ENCODE results near the gene CDX1.

CDX1 gene

DNA sequence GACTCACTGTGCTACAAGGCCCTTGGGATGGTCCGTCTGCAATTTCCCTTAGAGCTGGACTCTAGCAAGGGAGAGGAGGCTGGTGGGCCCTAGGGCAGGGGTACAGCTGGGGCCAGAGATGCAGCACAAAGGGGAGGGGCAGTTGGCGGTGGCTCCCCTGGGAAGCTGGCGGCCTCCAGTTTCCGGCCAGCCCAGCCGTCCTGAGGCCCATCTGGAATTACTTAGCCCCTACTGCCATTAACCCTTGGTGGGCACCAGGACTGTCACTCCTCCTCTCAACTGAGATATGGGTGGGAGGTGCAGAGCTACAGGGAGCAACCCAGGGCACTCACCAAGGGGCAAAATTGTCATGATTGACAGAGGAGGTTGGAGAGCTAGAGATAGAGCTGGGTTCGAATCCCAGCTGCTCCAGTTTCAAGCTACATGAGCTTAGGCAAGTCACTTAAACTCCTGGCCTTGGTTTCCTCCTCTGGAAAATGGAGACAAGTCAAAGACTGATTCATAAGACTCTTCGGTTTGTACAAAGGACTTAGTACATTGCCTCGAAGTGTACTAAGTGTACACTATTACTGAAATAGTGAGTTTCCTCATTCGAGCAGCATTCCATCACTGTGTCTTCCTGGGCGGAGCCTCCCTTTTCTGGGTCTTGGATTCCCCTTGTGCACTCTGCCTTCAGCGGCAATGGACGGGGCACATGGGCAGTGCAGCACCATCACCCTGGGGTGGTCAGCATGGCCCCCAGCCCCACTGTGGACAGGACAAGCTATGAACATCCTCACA, 8.2 kb upstream of the CDX1 start:
- H4K91ac ChIP-seq (ENCODE audit: low read depth, low read length, poor library complexity) = no peak overlapping the region
- H2BK15ac ChIP-seq (ENCODE audit: low read length) = peak overlapping the region; percentile 41
- peak overlapping the region; percentile 91 for H2BK12ac ChIP-seq (ENCODE audit: low read length)
- no peaks in the 10 kb centered on the region for H3K9me3 ChIP-seq (replicated peaks in 1 of 2; ENCODE audit: control insufficient read depth in 2 of 2, insufficient read depth in 1 of 2, low read depth in 1 of 2, low read length in 2 of 2)
- peak overlapping the region; percentile 33 for H3K18ac ChIP-seq (ENCODE audit: low read length)
- H2BK120ac ChIP-seq (ENCODE audit: low read depth, low read length) = no peak overlapping the region
- no peak overlapping the region for H3K23ac ChIP-seq (ENCODE audit: low read depth, low read length, poor library complexity)
- no peak overlapping the region for H4K8ac ChIP-seq (ENCODE audit: low read depth, low read length)
- H3K27ac ChIP-seq (replicated peaks; ENCODE audit: low read length) = no peak overlapping the region
- DNase-seq (ENCODE audit: low spot score) = no peak
- WGBS, 2 donors (ENCODE audit: extremely low coverage in 2 of 2, insufficient read length in 2 of 2, insufficient replicate concordance in 1 of 2) = no CpG with 5 or more reads among the region's 12 CpGs
- H2BK5ac ChIP-seq (ENCODE audit: low read length) = peak overlapping the region; percentile 35
- no peaks in the 10 kb centered on the region for H3K36me3 ChIP-seq (replicated peaks in 1 of 2; ENCODE audit: control insufficient read depth in 2 of 2, insufficient read depth in 2 of 2, low read length in 2 of 2)
- no peaks in the 10 kb centered on the region for H3K27me3 ChIP-seq (ENCODE audit: control insufficient read depth in 3 of 3, insufficient read depth in 3 of 3, low read depth in 1 of 3, low read length in 3 of 3)
- H3K79me1 ChIP-seq (ENCODE audit: low read depth, low read length) = no peaks in the 10 kb centered on the region
- peaks cover 26 to 31% of the 10 kb centered on the region in 2 donors for H3K4me1 ChIP-seq (ENCODE audit: control insufficient read depth in 2 of 2, insufficient read depth in 1 of 2, low read depth in 1 of 2, low read length in 2 of 2)
- H2AK5ac ChIP-seq (ENCODE audit: low read depth, low read length) = peak overlapping the region; percentile 82
- no peak overlapping the region for H3K4me3 ChIP-seq (ENCODE audit: low read length in 2 of 2)
- H3K4me2 ChIP-seq (ENCODE audit: insufficient read depth, low read length, poor library complexity, severe bottlenecking) = no peak overlapping the region
- no peak overlapping the region for H3K4ac ChIP-seq (ENCODE audit: low read length)
- H2AFZ ChIP-seq (ENCODE audit: low read length) = peak overlapping the region; percentile 30
- no peak overlapping the region for H3K14ac ChIP-seq (ENCODE audit: low read length)
- H3K9ac ChIP-seq (ENCODE audit: low read depth, low read length, poor library complexity) = no peak overlapping the region

- WGBS, 2 donors (ENCODE audit: extremely low coverage in 2 of 2, insufficient read length in 2 of 2, insufficient replicate concordance in 1 of 2) = no CpG with 5 or more reads among the region's 6 CpGs
- H3K27me3 ChIP-seq (ENCODE audit: control insufficient read depth in 3 of 3, insufficient read depth in 3 of 3, low read depth in 1 of 3, low read length in 3 of 3) = no peaks in the 10 kb centered on the region
- peak overlapping the region; percentile 82 for H2AK5ac ChIP-seq (ENCODE audit: low read depth, low read length)
- no peak for DNase-seq (ENCODE audit: low spot score)
- no peak overlapping the region for H4K91ac ChIP-seq (ENCODE audit: low read depth, low read length, poor library complexity)
- no peak overlapping the region for H3K4ac ChIP-seq (ENCODE audit: low read length)
- H2BK12ac ChIP-seq (ENCODE audit: low read length) = peak overlapping the region; percentile 91
- H3K9me3 ChIP-seq (replicated peaks in 1 of 2; ENCODE audit: control insufficient read depth in 2 of 2, insufficient read depth in 1 of 2, low read depth in 1 of 2, low read length in 2 of 2) = no peaks in the 10 kb centered on the region
- peak overlapping the region; percentile 20 for H3K18ac ChIP-seq (ENCODE audit: low read length)
- no peak overlapping the region for H3K27ac ChIP-seq (replicated peaks; ENCODE audit: low read length)
- H3K79me1 ChIP-seq (ENCODE audit: low read depth, low read length) = no peaks in the 10 kb centered on the region
- no peak overlapping the region for H3K23ac ChIP-seq (ENCODE audit: low read depth, low read length, poor library complexity)
- H2BK15ac ChIP-seq (ENCODE audit: low read length) = peak overlapping the region; percentile 41
- no peak overlapping the region for H3K4me3 ChIP-seq (ENCODE audit: low read length in 2 of 2)
- no peak overlapping the region for H2BK5ac ChIP-seq (ENCODE audit: low read length)
- no peak overlapping the region for H4K8ac ChIP-seq (ENCODE audit: low read depth, low read length)
- no peaks in the 10 kb centered on the region for H3K36me3 ChIP-seq (replicated peaks in 1 of 2; ENCODE audit: control insufficient read depth in 2 of 2, insufficient read depth in 2 of 2, low read length in 2 of 2)
- no peak overlapping the region for H2AFZ ChIP-seq (ENCODE audit: low read length)
- no peak overlapping the region for H2BK120ac ChIP-seq (ENCODE audit: low read depth, low read length)
- no peak overlapping the region for H3K14ac ChIP-seq (ENCODE audit: low read length)
- H3K4me1 ChIP-seq (ENCODE audit: control insufficient read depth in 2 of 2, insufficient read depth in 1 of 2, low read depth in 1 of 2, low read length in 2 of 2) = peaks cover 25 to 31% of the 10 kb centered on the region in 2 donors
- H3K9ac ChIP-seq (ENCODE audit: low read depth, low read length, poor library complexity) = no peak overlapping the region
- H3K4me2 ChIP-seq (ENCODE audit: insufficient read depth, low read length, poor library complexity, severe bottlenecking) = no peak overlapping the region
These were observed 7.5 kb upstream of the CDX1 start for GRCh38 chr5:150159031-150159430.

DNA sequence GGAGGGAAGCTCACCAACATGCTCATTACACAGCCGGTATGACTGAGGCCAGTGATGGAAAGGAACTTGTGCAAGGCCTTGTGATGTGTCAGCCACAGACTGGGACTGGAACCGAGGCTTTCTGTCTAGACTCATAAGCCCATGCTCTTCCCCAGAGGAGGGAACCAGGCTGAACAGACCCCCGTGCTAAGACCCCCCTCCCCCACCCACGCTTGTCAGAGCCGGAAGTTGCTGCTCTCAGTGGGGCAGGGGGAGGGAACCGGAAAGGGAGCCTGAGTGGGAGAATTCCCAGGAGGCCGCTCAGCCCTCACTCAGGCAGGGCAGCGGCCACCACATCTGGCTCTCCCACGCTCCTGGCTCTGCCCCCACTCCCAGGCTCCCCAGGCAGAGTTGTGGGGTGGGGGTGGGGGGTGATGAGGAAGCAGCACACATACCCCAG, 6.8 kb upstream of the CDX1 start:
- Histone ChIP-seq H3K4me3 (ENCODE audit: low read length in 2 of 2) (no peak overlapping the region), H2BK12ac (ENCODE audit: low read length) (peak overlapping the region; percentile 12), H4K91ac (ENCODE audit: low read depth, low read length, poor library complexity) (no peak overlapping the region), H3K27me3 (ENCODE audit: control insufficient read depth in 3 of 3, insufficient read depth in 3 of 3, low read depth in 1 of 3, low read length in 3 of 3) (no peaks in the 10 kb centered on the region), H2AFZ (ENCODE audit: low read length) (peak overlapping the region; percentile 80), H3K4ac (ENCODE audit: low read length) (no peak overlapping the region), H3K23ac (ENCODE audit: low read depth, low read length, poor library complexity) (no peak overlapping the region), H3K4me1 (ENCODE audit: control insufficient read depth in 2 of 2, insufficient read depth in 1 of 2, low read depth in 1 of 2, low read length in 2 of 2) (peaks cover 18 to 32% of the 10 kb centered on the region in 2 donors), H4K8ac (ENCODE audit: low read depth, low read length) (no peak overlapping the region), H2BK120ac (ENCODE audit: low read depth, low read length) (no peak overlapping the region), H2BK15ac (ENCODE audit: low read length) (peak overlapping the region; percentile 51), H3K18ac (ENCODE audit: low read length) (peak overlapping the region; percentile 6), H3K4me2 (ENCODE audit: insufficient read depth, low read length, poor library complexity, severe bottlenecking) (no peak overlapping the region), H3K14ac (ENCODE audit: low read length) (no peak overlapping the region), H3K36me3 (replicated peaks in 1 of 2; ENCODE audit: control insufficient read depth in 2 of 2, insufficient read depth in 2 of 2, low read length in 2 of 2) (no peaks in the 10 kb centered on the region), H2AK5ac (ENCODE audit: low read depth, low read length) (no peak overlapping the region), H3K9ac (ENCODE audit: low read depth, low read length, poor library complexity) (no peak overlapping the region), H3K27ac (replicated peaks; ENCODE audit: low read length) (no peak overlapping the region), H3K9me3 (replicated peaks in 1 of 2; ENCODE audit: control insufficient read depth in 2 of 2, insufficient read depth in 1 of 2, low read depth in 1 of 2, low read length in 2 of 2) (no peaks in the 10 kb centered on the region), H3K79me1 (ENCODE audit: low read depth, low read length) (no peaks in the 10 kb centered on the region), H2BK5ac (ENCODE audit: low read length) (no peak overlapping the region)
- DNase-seq (ENCODE audit: low spot score) = no peak
- WGBS, 2 donors (ENCODE audit: extremely low coverage in 2 of 2, insufficient read length in 2 of 2, insufficient replicate concordance in 1 of 2) = no CpG with 5 or more reads among the region's 9 CpGs

GRCh38 chr5:150160448-150161081, 6.0 kb upstream of the CDX1 start:
- no peaks in the 10 kb centered on the region for H3K36me3 ChIP-seq (replicated peaks in 1 of 2; ENCODE audit: control insufficient read depth in 2 of 2, insufficient read depth in 2 of 2, low read length in 2 of 2)
- H4K8ac ChIP-seq (ENCODE audit: low read depth, low read length) = no peak overlapping the region
- peak overlapping the region; percentile 25 for H2AK5ac ChIP-seq (ENCODE audit: low read depth, low read length)
- no peak overlapping the region for H3K27ac ChIP-seq (replicated peaks; ENCODE audit: low read length)
- H4K91ac ChIP-seq (ENCODE audit: low read depth, low read length, poor library complexity) = no peak overlapping the region
- H3K4me3 ChIP-seq (ENCODE audit: low read length in 2 of 2) = no peak overlapping the region
- no peaks in the 10 kb centered on the region for H3K9me3 ChIP-seq (replicated peaks in 1 of 2; ENCODE audit: control insufficient read depth in 2 of 2, insufficient read depth in 1 of 2, low read depth in 1 of 2, low read length in 2 of 2)
- H3K4me2 ChIP-seq (ENCODE audit: insufficient read depth, low read length, poor library complexity, severe bottlenecking) = no peak overlapping the region
- no peak overlapping the region for H3K14ac ChIP-seq (ENCODE audit: low read length)
- peaks cover 12 to 26% of the 10 kb centered on the region in 2 donors for H3K4me1 ChIP-seq (ENCODE audit: control insufficient read depth in 2 of 2, insufficient read depth in 1 of 2, low read depth in 1 of 2, low read length in 2 of 2)
- H3K9ac ChIP-seq (ENCODE audit: low read depth, low read length, poor library complexity) = no peak overlapping the region
- no peak overlapping the region for H3K18ac ChIP-seq (ENCODE audit: low read length)
- H2BK5ac ChIP-seq (ENCODE audit: low read length) = no peak overlapping the region
- H3K4ac ChIP-seq (ENCODE audit: low read length) = no peak overlapping the region
- H3K27me3 ChIP-seq (ENCODE audit: control insufficient read depth in 3 of 3, insufficient read depth in 3 of 3, low read depth in 1 of 3, low read length in 3 of 3) = peaks cover 0 to 4% (median 0%) of the 10 kb centered on the region in 3 experiments
- no peak overlapping the region for H2BK12ac ChIP-seq (ENCODE audit: low read length)
- H2BK15ac ChIP-seq (ENCODE audit: low read length) = peak overlapping the region; percentile 51
- H2AFZ ChIP-seq (ENCODE audit: low read length) = peak overlapping the region; percentile 92
- no peak for DNase-seq (ENCODE audit: low spot score)
- H3K23ac ChIP-seq (ENCODE audit: low read depth, low read length, poor library complexity) = no peak overlapping the region
- no CpG with 5 or more reads among the region's 5 CpGs for WGBS, 2 donors (ENCODE audit: extremely low coverage in 2 of 2, insufficient read length in 2 of 2, insufficient replicate concordance in 1 of 2)
- H3K79me1 ChIP-seq (ENCODE audit: low read depth, low read length) = no peaks in the 10 kb centered on the region
- H2BK120ac ChIP-seq (ENCODE audit: low read depth, low read length) = no peak overlapping the region
